SK-N-SH treated with all-trans-retinoic acid at 6 μM for 48 hours (cell line): ENCODE data around the gene WDR91.

Source experiments
- ATAC-seq: fragments of 200-7000 bp; cut with Tn5 transposase; 3 replicates; pipeline ENCODE4 v1.9.1; 2020; ENCODE audit warnings: mild to moderate bottlenecking, moderate library complexity
- ARNTL ChIP-seq: fragments of 450-650 bp; formaldehyde crosslinking; IDR thresholded peaks from 2 replicates; pipeline ENCODE4 v1.5.0; 2020; ENCODE audit warnings: low read depth, mild to moderate bottlenecking, moderate library complexity, borderline replicate concordance
- ESRRG ChIP-seq: fragments of 250-450 bp; sonication (Bioruptor Pico); IDR thresholded peaks from 2 replicates; pipeline ENCODE4 v1.6.1; 2021; ENCODE audit warnings: mild to moderate bottlenecking
- GLIS3 ChIP-seq: fragments of 250-450 bp; sonication (Bioruptor Pico); IDR thresholded peaks from 2 replicates; pipeline ENCODE4 v1.5.0; 2020; ENCODE audit warnings: mild to moderate bottlenecking, moderate library complexity
- ISL1 ChIP-seq: fragments of 250-450 bp; sonication (Bioruptor Pico); IDR thresholded peaks from 2 replicates; pipeline ENCODE4 v2.1.2; 2022; ENCODE audit warnings: mild to moderate bottlenecking, moderate library complexity
- OSR1 ChIP-seq: fragments of 250-450 bp; sonication (Bioruptor Pico); IDR thresholded peaks from 2 replicates; pipeline ENCODE4 v1.8.0; 2022; ENCODE audit warnings: moderate library complexity, mild to moderate bottlenecking, inconsistent platforms
- PATZ1 ChIP-seq: fragments of 250-450 bp; sonication (Bioruptor Pico); IDR thresholded peaks from 2 replicates; pipeline ENCODE4 v1.8.0; 2020; ENCODE audit warnings: mild to moderate bottlenecking, moderate library complexity, borderline replicate concordance
- RARB ChIP-seq: fragments of 250-450 bp; sonication (Bioruptor Pico); IDR thresholded peaks from 2 replicates; pipeline ENCODE4 v1.8.0; 2021; ENCODE audit warnings: mild to moderate bottlenecking, moderate library complexity
- SNAI2 ChIP-seq: fragments of 250-450 bp; sonication (Bioruptor Pico); IDR thresholded peaks from 2 replicates; pipeline ENCODE4 v1.5.0; 2020; ENCODE audit warnings: mild to moderate bottlenecking, moderate library complexity
- TCF4 ChIP-seq: fragments of 250-450 bp; sonication (Bioruptor Pico); IDR thresholded peaks from 2 replicates; pipeline ENCODE4 v1.8.0; 2021; ENCODE audit warnings: mild to moderate bottlenecking, moderate library complexity, borderline replicate concordance
- TOX ChIP-seq: fragments of 250-450 bp; sonication (Bioruptor Pico); IDR thresholded peaks from 2 replicates; pipeline ENCODE4 v1.8.0; 2021; ENCODE audit warnings: mild to moderate bottlenecking, moderate library complexity, borderline replicate concordance
- ZFP3 ChIP-seq: fragments of 250-450 bp; sonication (Bioruptor Pico); IDR thresholded peaks from 2 replicates; pipeline ENCODE4 v1.5.0; 2020; ENCODE audit warnings: mild to moderate bottlenecking, moderate library complexity
- ZFP30 ChIP-seq: fragments of 450-650 bp; formaldehyde crosslinking; IDR thresholded peaks from 2 replicates; pipeline ENCODE4 v1.5.0; 2022; ENCODE audit warnings: mild to moderate bottlenecking, moderate library complexity
- ZNF565 ChIP-seq: fragments of 450-650 bp; formaldehyde crosslinking; conservative IDR thresholded peaks from 2 replicates; pipeline ENCODE4 v1.5.0; 2020; ENCODE audit warnings: low read depth, mild to moderate bottlenecking, moderate library complexity
- ZNF70 ChIP-seq: fragments of 450-650 bp; formaldehyde crosslinking; IDR thresholded peaks from 2 replicates; pipeline ENCODE4 v1.5.0; 2020; ENCODE audit warnings: mild to moderate bottlenecking, moderate library complexity
- ZNF8 ChIP-seq: fragments of 450-650 bp; formaldehyde crosslinking; IDR thresholded peaks from 2 replicates; pipeline ENCODE4 v1.5.0; 2020; ENCODE audit warnings: mild to moderate bottlenecking, moderate library complexity
- TF ChIP-seq, protein P1 (sequence below): fragments of 250-450 bp; sonication (Bioruptor Pico); IDR thresholded peaks from 2 replicates; pipeline ENCODE4 v1.5.0; 2020; ENCODE audit warnings: mild to moderate bottlenecking, moderate library complexity
- TF ChIP-seq, protein P2 (sequence below): fragments of 250-450 bp; sonication (Bioruptor Pico); IDR thresholded peaks from 2 replicates; pipeline ENCODE4 v1.5.1; 2020; ENCODE audit warnings: low read depth, mild to moderate bottlenecking, moderate library complexity
- TF ChIP-seq, protein P3 (sequence below): fragments of 250-450 bp; sonication (Bioruptor Pico); IDR thresholded peaks from 2 replicates; pipeline ENCODE4 v1.8.0; 2021; ENCODE audit warnings: low read depth, mild to moderate bottlenecking, moderate library complexity, borderline replicate concordance

WDR91 gene

DNA sequence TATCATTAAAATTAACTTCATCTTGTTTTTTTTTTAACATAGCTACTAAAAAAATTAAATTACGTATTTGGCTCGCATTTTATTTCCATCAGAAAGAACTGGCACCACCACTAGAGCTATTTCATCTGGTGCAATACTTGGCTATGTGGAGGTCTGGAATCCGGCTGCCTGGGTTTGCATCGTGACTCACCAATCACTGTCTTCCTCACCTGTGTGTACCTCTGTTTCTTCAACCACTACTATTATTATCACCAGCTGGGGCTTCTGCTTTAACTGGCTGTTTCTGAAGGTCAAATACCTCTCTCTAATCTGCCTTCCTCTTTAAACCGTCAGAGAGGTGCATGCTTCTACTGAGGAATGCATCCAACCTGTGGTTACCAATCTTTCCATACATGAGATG is 6.5 kb downstream of the WDR91 start (continued):
- TF ChIP-seq, protein P1, sequence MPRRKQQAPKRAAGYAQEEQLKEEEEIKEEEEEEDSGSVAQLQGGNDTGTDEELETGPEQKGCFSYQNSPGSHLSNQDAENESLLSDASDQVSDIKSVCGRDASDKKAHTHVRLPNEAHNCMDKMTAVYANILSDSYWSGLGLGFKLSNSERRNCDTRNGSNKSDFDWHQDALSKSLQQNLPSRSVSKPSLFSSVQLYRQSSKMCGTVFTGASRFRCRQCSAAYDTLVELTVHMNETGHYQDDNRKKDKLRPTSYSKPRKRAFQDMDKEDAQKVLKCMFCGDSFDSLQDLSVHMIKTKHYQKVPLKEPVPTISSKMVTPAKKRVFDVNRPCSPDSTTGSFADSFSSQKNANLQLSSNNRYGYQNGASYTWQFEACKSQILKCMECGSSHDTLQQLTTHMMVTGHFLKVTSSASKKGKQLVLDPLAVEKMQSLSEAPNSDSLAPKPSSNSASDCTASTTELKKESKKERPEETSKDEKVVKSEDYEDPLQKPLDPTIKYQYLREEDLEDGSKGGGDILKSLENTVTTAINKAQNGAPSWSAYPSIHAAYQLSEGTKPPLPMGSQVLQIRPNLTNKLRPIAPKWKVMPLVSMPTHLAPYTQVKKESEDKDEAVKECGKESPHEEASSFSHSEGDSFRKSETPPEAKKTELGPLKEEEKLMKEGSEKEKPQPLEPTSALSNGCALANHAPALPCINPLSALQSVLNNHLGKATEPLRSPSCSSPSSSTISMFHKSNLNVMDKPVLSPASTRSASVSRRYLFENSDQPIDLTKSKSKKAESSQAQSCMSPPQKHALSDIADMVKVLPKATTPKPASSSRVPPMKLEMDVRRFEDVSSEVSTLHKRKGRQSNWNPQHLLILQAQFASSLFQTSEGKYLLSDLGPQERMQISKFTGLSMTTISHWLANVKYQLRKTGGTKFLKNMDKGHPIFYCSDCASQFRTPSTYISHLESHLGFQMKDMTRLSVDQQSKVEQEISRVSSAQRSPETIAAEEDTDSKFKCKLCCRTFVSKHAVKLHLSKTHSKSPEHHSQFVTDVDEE (CRISPR knock-in tag) = no peak
- TF ChIP-seq, all 23 proteins: peak for 0

DNA sequence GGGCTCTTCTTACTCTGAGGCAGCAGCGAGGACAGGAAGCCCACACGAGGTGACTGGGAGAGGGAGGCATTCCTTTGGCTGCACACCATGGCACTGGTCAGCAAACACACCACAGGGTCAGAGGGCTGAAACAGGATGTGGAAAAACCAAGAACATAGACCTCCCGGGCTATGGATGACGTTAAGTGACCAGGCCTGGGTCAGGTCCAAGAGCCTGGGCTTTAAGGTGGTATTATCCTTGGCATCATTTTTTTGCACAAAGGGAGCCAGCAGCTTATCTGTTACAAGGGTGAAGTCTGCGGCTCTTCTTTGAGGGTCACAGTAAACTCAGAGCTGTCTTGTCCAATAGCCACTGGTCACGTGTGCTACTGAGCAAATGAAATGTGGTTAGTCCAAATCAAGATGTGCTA is 7.0 kb downstream of the WDR91 start:
- ATAC-seq = no peak
- TF ChIP-seq PATZ1 (no peak), ZFP3 (no peak), ZNF8 (CRISPR knock-in tag) (no peak), OSR1 (CRISPR knock-in tag) (no peak), ZNF70 (CRISPR knock-in tag) (no peak), ZNF565 (CRISPR knock-in tag) (no peak), SNAI2 (no peak), ESRRG (no peak)
- TF ChIP-seq, protein P2, sequence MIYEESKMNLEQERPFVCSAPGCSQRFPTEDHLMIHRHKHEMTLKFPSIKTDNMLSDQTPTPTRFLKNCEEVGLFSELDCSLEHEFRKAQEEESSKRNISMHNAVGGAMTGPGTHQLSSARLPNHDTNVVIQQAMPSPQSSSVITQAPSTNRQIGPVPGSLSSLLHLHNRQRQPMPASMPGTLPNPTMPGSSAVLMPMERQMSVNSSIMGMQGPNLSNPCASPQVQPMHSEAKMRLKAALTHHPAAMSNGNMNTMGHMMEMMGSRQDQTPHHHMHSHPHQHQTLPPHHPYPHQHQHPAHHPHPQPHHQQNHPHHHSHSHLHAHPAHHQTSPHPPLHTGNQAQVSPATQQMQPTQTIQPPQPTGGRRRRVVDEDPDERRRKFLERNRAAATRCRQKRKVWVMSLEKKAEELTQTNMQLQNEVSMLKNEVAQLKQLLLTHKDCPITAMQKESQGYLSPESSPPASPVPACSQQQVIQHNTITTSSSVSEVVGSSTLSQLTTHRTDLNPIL (CRISPR knock-in tag) = no peak
- TF ChIP-seq, protein P1 (CRISPR knock-in tag) = no peak

GRCh38 chr7:135201350-135201749 is 10.0 kb downstream of the WDR91 start:
- TF ChIP-seq PATZ1 = no peak
- TF ChIP-seq ZNF8 (CRISPR knock-in tag) = no peak
- no peak for TF ChIP-seq OSR1 (CRISPR knock-in tag)
- no peak for TF ChIP-seq GLIS3 (CRISPR knock-in tag)
- TF ChIP-seq RARB (CRISPR knock-in tag) = no peak
- no peak for TF ChIP-seq SNAI2
- no peak for TF ChIP-seq ISL1 (CRISPR knock-in tag)
- TF ChIP-seq, protein P2 (CRISPR knock-in tag) = no peak
- TF ChIP-seq ARNTL = no peak
- TF ChIP-seq, protein P3, sequence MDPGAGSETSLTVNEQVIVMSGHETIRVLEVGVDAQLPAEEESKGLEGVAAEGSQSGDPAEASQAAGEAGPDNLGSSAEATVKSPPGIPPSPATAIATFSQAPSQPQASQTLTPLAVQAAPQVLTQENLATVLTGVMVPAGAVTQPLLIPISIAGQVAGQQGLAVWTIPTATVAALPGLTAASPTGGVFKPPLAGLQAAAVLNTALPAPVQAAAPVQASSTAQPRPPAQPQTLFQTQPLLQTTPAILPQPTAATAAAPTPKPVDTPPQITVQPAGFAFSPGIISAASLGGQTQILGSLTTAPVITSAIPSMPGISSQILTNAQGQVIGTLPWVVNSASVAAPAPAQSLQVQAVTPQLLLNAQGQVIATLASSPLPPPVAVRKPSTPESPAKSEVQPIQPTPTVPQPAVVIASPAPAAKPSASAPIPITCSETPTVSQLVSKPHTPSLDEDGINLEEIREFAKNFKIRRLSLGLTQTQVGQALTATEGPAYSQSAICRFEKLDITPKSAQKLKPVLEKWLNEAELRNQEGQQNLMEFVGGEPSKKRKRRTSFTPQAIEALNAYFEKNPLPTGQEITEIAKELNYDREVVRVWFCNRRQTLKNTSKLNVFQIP (CRISPR knock-in tag) = no peak
- TF ChIP-seq TCF4 = no peak
- no peak for TF ChIP-seq TOX
- no peak for TF ChIP-seq ZFP30 (CRISPR knock-in tag)
- no peak for ATAC-seq
